Ureter (tissue), 1 donor: ENCODE data around the gene IPO4. TPM values are rescaled to one million over a fixed set of nuclear protein-coding genes. Genes with fewer than 3 reads are reported as not detected.
"Not testable (repeated sequence)": the region's sequence is repeated elsewhere in the genome, so short reads cannot be mapped to it uniquely, and the experiment has no call there.

Experiments
- DNase-seq: peaks from one replicate; pipeline ENCODE4 v3.0.0-alpha.2; 2020; ENCODE audit warnings: low spot score
- total RNA-seq: library from RNA; stranded (reverse); gene quantifications from one replicate; pipeline ENCODE4 v1.2.4, GENCODE V29; 2023
- donor health status: DM: yes; HTN: yes; CAD: no.

Gene IPO4
- total RNA-seq, 1 donor from 2014 or later = 69.1 TPM

GRCh38 chr14:24215495-24216344 is 27.1 kb upstream of the IPO4 start, which contains the start of gene MDP1:
Gene MDP1 (minus strand): TSS chr14:24216066. CDS start chr14:24215955, 111 bp downstream.
- DNase-seq = peak; percentile 88

DNA sequence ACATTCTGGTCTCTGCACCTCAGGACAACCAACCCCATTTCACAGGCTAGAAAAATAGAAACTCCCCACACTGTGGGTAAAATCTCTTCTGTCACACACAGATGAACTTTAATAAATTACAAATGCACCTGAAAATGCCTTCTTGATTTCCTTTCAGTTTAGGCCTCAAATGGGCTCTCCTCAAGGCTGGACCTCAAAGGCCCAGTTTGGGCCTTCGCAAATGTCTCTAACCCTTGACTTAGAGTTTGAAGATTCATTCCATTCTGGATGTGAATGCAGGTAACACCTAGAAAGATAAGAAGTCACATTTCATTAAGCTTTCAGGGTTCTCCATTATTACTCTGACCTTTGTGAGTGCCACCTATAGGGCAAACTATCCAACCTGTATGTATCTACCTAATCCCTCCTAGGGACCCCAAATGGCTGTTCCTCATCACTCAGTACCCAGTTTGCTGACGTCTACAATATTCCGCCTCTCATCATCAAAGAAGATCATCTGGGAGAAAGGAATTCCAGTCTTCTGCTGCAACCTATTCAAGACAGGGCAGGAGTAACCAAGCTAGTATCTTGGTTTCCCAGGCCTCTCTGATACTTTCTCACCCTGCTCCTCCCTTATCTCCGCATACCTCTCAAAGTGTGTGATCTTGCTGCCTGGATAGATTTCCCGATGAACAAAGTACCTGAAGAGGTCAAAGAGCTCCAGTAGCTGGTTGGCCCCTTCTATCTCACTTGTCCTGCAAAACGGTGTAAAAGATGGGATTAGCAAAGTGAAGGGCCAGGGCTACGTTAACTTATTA is 25.4 kb upstream of the IPO4 start:
- DNase-seq = no peak

DNA sequence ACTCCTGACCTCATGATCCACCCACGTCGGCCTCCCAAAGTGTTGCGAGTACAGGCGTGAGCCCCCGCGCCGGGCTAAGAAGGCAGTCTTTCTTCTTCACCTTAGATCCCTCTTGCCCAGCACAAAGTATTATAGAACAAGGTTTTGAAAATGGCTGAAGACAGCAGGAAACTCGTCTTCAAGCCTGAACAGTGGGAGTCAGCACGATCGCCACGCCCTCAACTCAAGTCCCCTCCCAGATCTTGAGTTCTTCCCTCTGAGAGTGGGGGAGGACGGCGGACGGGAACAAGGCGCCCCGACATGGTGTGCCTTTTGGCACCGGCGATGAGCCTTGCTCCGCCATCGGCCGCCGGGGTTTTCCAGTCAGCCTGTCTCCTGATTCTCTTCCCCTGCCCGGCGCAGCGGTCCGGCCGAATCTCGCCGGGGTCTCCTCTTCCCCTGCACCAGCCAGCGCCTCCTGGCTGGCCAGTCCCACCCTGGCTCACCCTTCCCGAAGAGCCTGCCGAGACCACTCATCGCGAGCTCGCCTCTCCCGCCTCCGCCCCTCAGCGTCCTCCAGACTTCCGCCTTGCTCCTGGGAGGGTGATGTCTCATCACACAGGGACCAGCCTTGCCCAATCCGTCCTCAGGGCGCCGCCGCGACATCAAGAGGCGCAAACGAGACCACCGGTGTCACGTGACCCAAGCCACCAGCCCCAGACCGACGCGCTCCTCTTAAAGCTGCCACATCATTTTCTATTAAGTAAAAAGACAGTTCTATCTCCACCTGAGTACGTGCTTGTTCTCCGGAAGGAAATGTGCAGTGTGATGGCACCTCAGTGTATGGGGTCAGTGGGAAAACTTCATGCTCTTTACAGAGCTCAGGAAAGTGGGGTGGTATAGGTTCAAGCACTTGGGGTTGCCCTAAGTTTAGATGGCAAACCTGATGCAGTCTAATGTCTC is 24.6 kb upstream of the IPO4 start, which contains the start of gene CHMP4A:
Gene CHMP4A (minus strand): TSS at position 565 of the 942 bp plus-strand sequence. CDS start 49 bp downstream, at position 516.
- DNase-seq = peak; percentile 98

DNA sequence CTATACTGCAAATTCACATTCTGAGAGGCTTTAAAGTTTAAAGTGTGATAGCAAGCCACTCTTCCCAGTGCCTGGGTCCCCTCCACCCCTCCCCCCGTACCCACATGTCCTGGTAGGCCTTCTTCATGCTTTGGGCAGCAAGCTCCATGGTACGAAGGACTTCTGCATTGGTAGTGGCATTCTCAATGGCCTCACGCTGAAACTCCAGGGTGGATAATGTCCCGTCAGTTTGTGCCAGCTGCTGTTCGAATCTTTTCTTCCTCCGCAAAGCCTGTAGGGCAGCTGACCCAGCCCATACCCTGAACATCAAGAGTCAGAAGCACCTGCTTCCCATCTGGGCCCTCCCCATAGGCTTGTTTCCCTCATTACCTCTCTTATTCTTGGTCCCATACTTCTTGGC is 22.7 kb upstream of the IPO4 start:
- no peak for DNase-seq

DNA sequence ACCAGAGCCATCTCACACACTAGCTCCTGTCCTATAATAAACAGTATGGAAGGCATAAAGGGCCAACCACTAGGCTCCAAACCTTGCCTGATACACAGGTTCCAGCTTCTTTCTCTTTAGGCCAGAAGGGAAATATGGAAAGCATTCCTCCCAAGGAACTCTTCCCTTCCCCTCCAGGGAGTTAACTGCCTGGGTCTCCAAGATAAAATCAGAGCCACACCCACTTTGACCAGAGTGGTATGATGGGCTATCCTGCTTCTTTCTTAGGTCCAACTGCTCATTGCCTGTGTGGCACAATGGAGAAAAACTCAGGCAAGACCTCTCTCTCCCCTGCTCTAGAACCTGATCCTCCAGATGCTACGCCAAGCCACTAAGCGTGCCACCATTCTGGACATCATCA is 19.0 kb upstream of the IPO4 start:
- no peak for DNase-seq

GRCh38 chr14:24207104-24207551 is 18.5 kb upstream of the IPO4 start:
- DNase-seq = no peak

- DNase-seq = no peak
These were observed 17.9 kb upstream of the IPO4 start for GRCh38 chr14:24206260-24207103.

GRCh38 chr14:24204163-24205146 is 15.8 kb upstream of the IPO4 start:
- no peak for DNase-seq

DNA sequence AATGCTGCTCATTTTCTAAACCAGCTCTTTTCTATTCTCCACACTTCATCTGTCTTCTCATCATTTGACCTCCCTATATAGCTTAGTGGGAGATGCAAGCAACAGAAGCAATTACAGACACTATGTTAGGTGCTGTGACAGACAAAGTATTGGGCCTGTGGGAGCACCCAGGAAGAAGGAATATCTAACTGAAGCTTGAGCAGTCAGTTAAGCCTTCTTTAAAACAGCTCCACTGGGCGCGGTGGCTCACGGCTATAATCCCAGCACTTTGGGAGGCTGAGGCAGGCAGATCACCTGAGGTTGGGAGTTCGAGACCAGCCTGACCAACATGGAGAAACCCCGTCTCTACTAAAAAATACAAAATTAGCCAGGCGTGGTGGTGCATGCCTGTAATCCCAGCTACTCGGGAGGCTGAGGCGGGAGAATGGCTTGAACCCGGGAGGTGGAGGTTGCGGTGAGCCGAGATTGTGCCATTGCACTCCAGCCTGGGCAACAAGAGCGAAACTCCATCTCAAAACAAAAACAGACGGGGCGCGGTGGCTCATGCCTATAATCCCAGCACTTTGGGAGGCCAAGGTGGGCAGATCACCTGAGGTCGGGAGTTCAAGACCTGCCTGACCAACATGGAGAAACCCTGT is 14.8 kb upstream of the IPO4 start:
- not testable (repeated sequence) for DNase-seq

- DNase-seq = not testable (repeated sequence)
These were observed 13.9 kb upstream of the IPO4 start for GRCh38 chr14:24202538-24202937.

- DNase-seq = no peak
These were observed 10.4 kb upstream of the IPO4 start for GRCh38 chr14:24198814-24199524.

- DNase-seq = no peak
These were observed 8.4 kb upstream of the IPO4 start for GRCh38 chr14:24197056-24197450.

- DNase-seq = no peak
These were observed 7.7 kb upstream of the IPO4 start for GRCh38 chr14:24196071-24197055.

- DNase-seq = peak; percentile 88
These were observed 6.8 kb upstream of the IPO4 start, which contains the start of gene TM9SF1 for GRCh38 chr14:24195186-24196070. Gene TM9SF1 (minus strand): TSS chr14:24195441. CDS start chr14:24195019, 422 bp downstream.

GRCh38 chr14:24194873-24195185 is 6.2 kb upstream of the IPO4 start:
- no peak for DNase-seq
